Measurements from ENCODE around the gene COL6A3. TPM values are rescaled to one million over a fixed set of nuclear protein-coding genes. Genes with fewer than 3 reads are reported as not detected.

Gene COL6A3
- total RNA-seq, 1 donor from 2014 or later = 119 TPM

- DNase-seq = peak; percentile 31
- no peak overlapping the region for H3K4me3 ChIP-seq
- H3K27me3 ChIP-seq = no peaks in the 10 kb centered on the region
- no peaks in the 10 kb centered on the region for H3K9me3 ChIP-seq
- intact Hi-C loops (cut with DNase I) = no loop called here
- ATAC-seq = no peak
- H3K4me1 ChIP-seq = peaks cover 16% of the 10 kb centered on the region
- H3K36me3 ChIP-seq = no peaks in the 10 kb centered on the region
- no peak overlapping the region for H3K27ac ChIP-seq
- no peak for TF ChIP-seq CTCF (IDR thresholded peaks at IDR 0.05)
Observed at GRCh38 chr2:237447496-237447895, 33.5 kb upstream of the COL6A3 start.

GRCh38 chr2:237446338-237446665 lies 32.3 kb upstream of the COL6A3 start:
- Histone ChIP-seq H3K27me3 (no peaks in the 10 kb centered on the region), H3K36me3 (no peaks in the 10 kb centered on the region), H3K4me3 (no peak overlapping the region), H3K27ac (no peak overlapping the region), H3K9me3 (no peaks in the 10 kb centered on the region), H3K4me1 (peaks cover 16% of the 10 kb centered on the region)
- DNase-seq (no peak), ATAC-seq (no peak)
- no peak for TF ChIP-seq CTCF (IDR thresholded peaks at IDR 0.05)
- intact Hi-C loops (cut with DNase I) = no loop called here

GRCh38 chr2:237445611-237446337 lies 31.8 kb upstream of the COL6A3 start:
- H3K27me3 ChIP-seq = no peaks in the 10 kb centered on the region
- ATAC-seq = no peak
- intact Hi-C loops (cut with DNase I) = no loop called here
- no peaks in the 10 kb centered on the region for H3K36me3 ChIP-seq
- peaks cover 16% of the 10 kb centered on the region for H3K4me1 ChIP-seq
- H3K9me3 ChIP-seq = no peaks in the 10 kb centered on the region
- peak; percentile 62 for DNase-seq
- TF ChIP-seq CTCF (IDR thresholded peaks at IDR 0.05) = no peak
- H3K27ac ChIP-seq = no peak overlapping the region
- no peak overlapping the region for H3K4me3 ChIP-seq

- no peak overlapping the region for H3K4me3 ChIP-seq
- no peak overlapping the region for H3K27ac ChIP-seq
- no peaks in the 10 kb centered on the region for H3K9me3 ChIP-seq
- no peaks in the 10 kb centered on the region for H3K27me3 ChIP-seq
- intact Hi-C loops (cut with DNase I) = no loop called here
- no peaks in the 10 kb centered on the region for H3K36me3 ChIP-seq
- ATAC-seq (no peak), DNase-seq (no peak)
- H3K4me1 ChIP-seq = peaks cover 5% of the 10 kb centered on the region
- no peak for TF ChIP-seq CTCF (IDR thresholded peaks at IDR 0.05)
Observed at GRCh38 chr2:237444071-237444470, 30.1 kb upstream of the COL6A3 start.

GRCh38 chr2:237441605-237442274 lies 27.8 kb upstream of the COL6A3 start:
- no peaks in the 10 kb centered on the region for H3K4me1 ChIP-seq
- peak; percentile 16 for ATAC-seq
- H3K27me3 ChIP-seq = no peaks in the 10 kb centered on the region
- intact Hi-C loops (cut with DNase I) = no loop called here
- H3K27ac ChIP-seq = peak overlapping the region; percentile 25
- no peaks in the 10 kb centered on the region for H3K36me3 ChIP-seq
- no peaks in the 10 kb centered on the region for H3K9me3 ChIP-seq
- H3K4me3 ChIP-seq = no peak overlapping the region
- DNase-seq = no peak
- no peak for TF ChIP-seq CTCF (IDR thresholded peaks at IDR 0.05)

All from upper lobe of right lung (tissue), 1 donor.